HG03045 (cell line): ENCODE measurements around the gene FNDC5.

Experiments used
- ATAC-seq: cut with Tn5 transposase; IDR thresholded peaks from one replicate; pipeline ENCODE4 v1.9.1; 2021; ENCODE audit warnings: mild to moderate bottlenecking, moderate library complexity; ENCODE audit not compliant: unreplicated experiment

The FNDC5 gene

GRCh38 chr1:32884726-32885125 is 14.0 kb upstream of the FNDC5 start:
- no peak for ATAC-seq

- no peak for ATAC-seq
Observed at GRCh38 chr1:32884032-32884372, 13.3 kb upstream of the FNDC5 start.

GRCh38 chr1:32883338-32884031 is 12.8 kb upstream of the FNDC5 start:
- no peak for ATAC-seq

GRCh38 chr1:32881871-32882850 is 11.4 kb upstream of the FNDC5 start:
- no peak for ATAC-seq

GRCh38 chr1:32881291-32881690 is 10.6 kb upstream of the FNDC5 start:
- no peak for ATAC-seq

GRCh38 chr1:32878637-32879041 is 7.9 kb upstream of the FNDC5 start:
- no peak for ATAC-seq

GRCh38 chr1:32878183-32878582 is 7.5 kb upstream of the FNDC5 start:
- no peak for ATAC-seq

- ATAC-seq = no peak
Observed at GRCh38 chr1:32877211-32878110, 6.7 kb upstream of the FNDC5 start.

GRCh38 chr1:32876341-32877210 is 5.9 kb upstream of the FNDC5 start:
- no peak for ATAC-seq

- no peak for ATAC-seq
Observed at GRCh38 chr1:32874860-32875752, 4.4 kb upstream of the FNDC5 start.

GRCh38 chr1:32873484-32873883 is 2.8 kb upstream of the FNDC5 start:
- no peak for ATAC-seq

- no peak for ATAC-seq
Observed at GRCh38 chr1:32872192-32872460, 1.4 kb upstream of the FNDC5 start.

- no peak for ATAC-seq
Observed at GRCh38 chr1:32871364-32872191, 866 bp upstream of the FNDC5 start.

GRCh38 chr1:32869923-32870614 is 643 bp downstream of the FNDC5 start:
- no peak for ATAC-seq

- ATAC-seq = no peak
Observed at GRCh38 chr1:32868806-32869455, 1.8 kb downstream of the FNDC5 start.

GRCh38 chr1:32868085-32868484 is 2.6 kb downstream of the FNDC5 start:
- no peak for ATAC-seq

- no peak for ATAC-seq
Observed at GRCh38 chr1:32867671-32868070, 3.0 kb downstream of the FNDC5 start.
